CD8-positive, alpha-beta memory T cell (primary cell): ENCODE data around the gene CCBE1. TPM values are rescaled to one million over a fixed set of nuclear protein-coding genes. Genes with fewer than 3 reads are reported as not detected.
"Not testable (repeated sequence)": the region's sequence is repeated elsewhere in the genome, so short reads cannot be mapped to it uniquely, and the experiment has no call there.

ENCODE experiments used
- CTCF ChIA-PET: fragments of 350-600 bp; sonication (Branson Sonifier 250); formaldehyde crosslinking; loops from one replicate; lab custom pipeline; 2021; ENCODE audit warnings: antibody characterized with exemption; lab: Charles Lee
- POLR2A ChIA-PET: fragments of 350-600 bp; sonication (Branson Sonifier 250); formaldehyde crosslinking; loops from one replicate; lab custom pipeline; 2021; ENCODE audit warnings: antibody characterized with exemption; lab: Charles Lee
- DNase-seq, 5 donors: peaks; one replicate each; pipeline versions ENCODE4 v3.0.0 to v3.0.0-alpha.2; 2020 to 2022; ENCODE audit warnings: mixed read lengths in 1 of 5
- H3K27ac ChIP-seq: one replicate; pipeline ENCODE4 v1.7.0; 2013; ENCODE audit warnings: low read depth, mild to moderate bottlenecking, low read length, moderate library complexity
- H3K27me3 ChIP-seq: 2 replicates; pipeline ENCODE4 v1.7.0; 2013; ENCODE audit warnings: low read length, mild to moderate bottlenecking; ENCODE audit not compliant: insufficient read depth, poor library complexity, severe bottlenecking
- H3K36me3 ChIP-seq: 2 replicates; pipeline ENCODE4 v1.7.0; 2013; ENCODE audit warnings: mild to moderate bottlenecking, low read length, moderate library complexity; ENCODE audit not compliant: insufficient read depth
- H3K4me1 ChIP-seq: 2 replicates; pipeline ENCODE4 v1.7.0; 2013; ENCODE audit warnings: mild to moderate bottlenecking, low read length, moderate library complexity; ENCODE audit not compliant: insufficient read depth
- H3K4me3 ChIP-seq: 2 replicates; pipeline ENCODE4 v1.7.0; 2013; ENCODE audit warnings: mild to moderate bottlenecking, low read length
- H3K9me3 ChIP-seq: 2 replicates; pipeline ENCODE4 v1.7.0; 2013; ENCODE audit warnings: mild to moderate bottlenecking, low read length
- H3K27ac Mint-ChIP-seq, 8 donors: one replicate each; pipeline ENCODE4 v1.8.0; 2020 to 2021; ENCODE audit warnings: mixed read lengths in 8 of 8, mild to moderate bottlenecking in 6 of 8, inconsistent platforms in 3 of 8, moderate library complexity in 3 of 8
- H3K27me3 Mint-ChIP-seq, 2 donors: one replicate each; pipeline ENCODE4 v1.8.0; 2020 to 2021; ENCODE audit warnings: mixed read lengths in 2 of 2, mild to moderate bottlenecking in 1 of 2, moderate library complexity in 1 of 2
- H3K36me3 Mint-ChIP-seq, 3 donors: one replicate each; pipeline ENCODE4 v1.8.0; 2020 to 2021; ENCODE audit warnings: mixed read lengths in 3 of 3, inconsistent platforms in 1 of 3, mild to moderate bottlenecking in 1 of 3
- H3K4me1 Mint-ChIP-seq, 3 donors: one replicate each; pipeline ENCODE4 v1.8.0; 2020 to 2021; ENCODE audit warnings: mixed read lengths in 3 of 3, inconsistent platforms in 1 of 3, mild to moderate bottlenecking in 1 of 3
- H3K4me3 Mint-ChIP-seq, 7 donors: one replicate each; pipeline ENCODE4 v1.8.0; 2020 to 2021; ENCODE audit warnings: mixed read lengths in 7 of 7, mild to moderate bottlenecking in 6 of 7, moderate library complexity in 4 of 7, inconsistent platforms in 2 of 7
- H3K9me3 Mint-ChIP-seq, 5 donors: one replicate each; pipeline ENCODE4 v1.8.0; 2020 to 2022; ENCODE audit warnings: mixed read lengths in 5 of 5, mild to moderate bottlenecking in 3 of 5, moderate library complexity in 2 of 5, inconsistent platforms in 1 of 5
- polyA plus RNA-seq: library from polyadenylated mRNA; unstranded; fragments of 300-500 nt; fragmentation: Illumina TruSeq; gene quantifications from one replicate; pipeline ENCODE4 v1.2.3, GENCODE V29; 2021
- total RNA-seq, 2 experiments: library from RNA; stranded (reverse); gene quantifications; one replicate each; pipeline ENCODE4 v1.2.3, GENCODE V29; 2021

Gene CCBE1
- total RNA-seq = not detected
- not detected for polyA plus RNA-seq

- peaks cover 39 to 54% of the 10 kb centered on the region in 2 donors for H3K27me3 Mint-ChIP-seq
- DNase-seq = peak in 1 of 5 donors; percentile 6
- Histone ChIP-seq H3K36me3 (no peaks in the 10 kb centered on the region), H3K4me1 (no peaks in the 10 kb centered on the region), H3K4me3 (no peak within 1 kb of the TSS), H3K27ac (no peak within 1 kb of the TSS), H3K27me3 (peaks cover 6% of the 10 kb centered on the region), H3K9me3 (no peaks in the 10 kb centered on the region)
- H3K9me3 Mint-ChIP-seq = peaks cover 0 to 8% (median 0%) of the 10 kb centered on the region in 5 donors
- CTCF ChIA-PET = no interaction called here
- H3K27ac Mint-ChIP-seq = peak within 1 kb of the TSS in 1 of 8 donors; percentile 6
- peak within 1 kb of the TSS in 2 of 7 donors; percentile 12 to 35 for H3K4me3 Mint-ChIP-seq
- POLR2A ChIA-PET = no interaction called here
- H3K36me3 Mint-ChIP-seq = no peaks in the 10 kb centered on the region
- H3K4me1 Mint-ChIP-seq = peaks cover 5 to 14% (median 5%) of the 10 kb centered on the region in 3 donors
Measured at GRCh38 chr18:59697236-59697932, at the start of gene CCBE1. Gene CCBE1 (minus strand): TSS chr18:59697423.

DNA sequence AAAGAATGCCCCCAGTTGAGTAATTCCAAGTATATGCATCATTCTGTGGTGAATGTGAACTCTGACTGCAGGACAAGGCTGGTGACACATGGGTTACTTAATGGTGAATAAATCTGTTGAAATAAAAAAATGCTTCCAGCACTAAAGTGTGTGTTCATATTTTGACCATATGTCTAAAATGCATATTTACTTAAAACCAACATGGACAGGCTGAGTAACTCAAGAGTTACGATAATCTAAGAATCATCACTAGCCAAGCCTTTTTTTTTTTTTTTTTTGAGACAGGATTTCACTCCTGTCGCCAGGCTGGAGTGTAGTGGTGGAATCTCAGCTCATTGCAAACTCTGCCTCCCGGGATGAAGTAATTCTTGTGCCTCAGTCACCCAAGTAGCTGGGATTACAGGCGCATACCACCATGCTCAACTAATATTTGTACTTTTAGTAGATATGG lies 47.1 kb upstream of the CCBE1 start:
- no peak overlapping the region for H3K27ac ChIP-seq
- ChIA-PET POLR2A (no interaction called here), CTCF (no interaction called here)
- no peaks in the 10 kb centered on the region for H3K36me3 ChIP-seq
- Mint-ChIP-seq H3K36me3 (no peaks in the 10 kb centered on the region), H3K27ac (no peak overlapping the region), H3K27me3 (peaks cover 5 to 13% of the 10 kb centered on the region in 2 donors), H3K4me1 (no peaks in the 10 kb centered on the region), H3K9me3 (peaks cover 0 to 3% (median 0%) of the 10 kb centered on the region in 5 donors), H3K4me3 (no peak overlapping the region)
- H3K9me3 ChIP-seq = no peaks in the 10 kb centered on the region
- no peak overlapping the region for H3K4me3 ChIP-seq
- H3K27me3 ChIP-seq = no peaks in the 10 kb centered on the region
- DNase-seq = no peak
- H3K4me1 ChIP-seq = no peaks in the 10 kb centered on the region

DNA sequence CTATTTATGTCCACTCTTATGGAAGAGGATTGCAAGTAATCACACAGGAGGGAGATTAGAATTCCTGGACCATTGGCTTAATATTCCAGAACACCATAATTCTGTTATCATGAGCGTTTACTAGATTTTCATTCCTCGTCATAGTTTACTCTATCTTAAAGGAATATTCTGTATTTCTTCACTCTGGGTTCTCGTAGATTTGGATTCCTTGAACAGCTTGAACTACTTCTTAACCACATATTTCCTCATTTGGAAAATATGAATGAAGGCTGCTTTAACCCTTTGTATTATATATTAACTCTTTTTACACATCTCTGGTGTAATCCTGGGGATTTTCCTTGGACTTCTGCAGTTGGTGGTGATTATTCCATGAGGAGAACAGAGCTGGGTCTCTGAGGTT lies 46.3 kb upstream of the CCBE1 start:
- Mint-ChIP-seq H3K9me3 (peaks cover 0 to 5% (median 1%) of the 10 kb centered on the region in 5 donors), H3K4me3 (no peak overlapping the region), H3K4me1 (no peaks in the 10 kb centered on the region), H3K27ac (no peak overlapping the region), H3K36me3 (no peaks in the 10 kb centered on the region), H3K27me3 (peaks cover 5 to 7% of the 10 kb centered on the region in 2 donors)
- POLR2A ChIA-PET = no interaction called here
- Histone ChIP-seq H3K4me3 (no peak overlapping the region), H3K9me3 (no peaks in the 10 kb centered on the region), H3K4me1 (no peaks in the 10 kb centered on the region), H3K27me3 (no peaks in the 10 kb centered on the region), H3K36me3 (no peaks in the 10 kb centered on the region), H3K27ac (no peak overlapping the region)
- DNase-seq = no peak
- CTCF ChIA-PET = no interaction called here

GRCh38 chr18:59742325-59743111 lies 45.3 kb upstream of the CCBE1 start:
- DNase-seq = no peak

DNA sequence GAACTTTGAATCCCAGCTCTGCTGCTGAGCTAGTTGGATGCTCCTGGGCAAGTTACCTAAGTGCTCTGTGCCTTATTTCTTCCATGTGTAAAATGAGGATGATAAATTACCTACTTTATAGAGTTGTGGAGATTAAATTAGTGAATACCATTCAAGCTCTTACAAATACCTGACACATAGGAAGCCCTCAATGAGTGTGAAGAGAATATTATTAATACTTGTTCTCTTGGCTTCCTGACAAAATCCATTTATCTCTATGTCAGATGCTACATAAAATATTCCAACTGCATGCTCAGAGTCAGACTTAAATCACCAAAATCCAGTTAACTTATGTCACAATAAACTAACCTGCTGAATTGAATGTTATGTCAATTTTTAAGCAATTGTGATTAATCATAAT lies 42.9 kb upstream of the CCBE1 start:
- Histone ChIP-seq H3K27me3 (no peaks in the 10 kb centered on the region), H3K36me3 (no peaks in the 10 kb centered on the region), H3K4me1 (no peaks in the 10 kb centered on the region), H3K9me3 (no peaks in the 10 kb centered on the region), H3K4me3 (no peak overlapping the region), H3K27ac (no peak overlapping the region)
- POLR2A ChIA-PET = no interaction called here
- H3K27ac Mint-ChIP-seq = no peak overlapping the region
- DNase-seq = no peak
- H3K4me1 Mint-ChIP-seq = no peaks in the 10 kb centered on the region
- CTCF ChIA-PET = no interaction called here
- peaks cover 0 to 8% (median 0%) of the 10 kb centered on the region in 5 donors for H3K9me3 Mint-ChIP-seq
- no peaks in the 10 kb centered on the region for H3K36me3 Mint-ChIP-seq
- no peak overlapping the region for H3K4me3 Mint-ChIP-seq
- peaks cover under 1 to 3% of the 10 kb centered on the region in 2 donors for H3K27me3 Mint-ChIP-seq

More at GRCh38 chr18:59742325-59743111, 45.3 kb upstream of the CCBE1 start:
- ChIA-PET CTCF (no interaction called here), POLR2A (no interaction called here)
- Histone ChIP-seq H3K27me3 (no peaks in the 10 kb centered on the region), H3K36me3 (no peaks in the 10 kb centered on the region), H3K9me3 (no peaks in the 10 kb centered on the region), H3K27ac (no peak overlapping the region), H3K4me3 (no peak overlapping the region), H3K4me1 (no peaks in the 10 kb centered on the region)
- H3K4me3 Mint-ChIP-seq = no peak overlapping the region
- H3K27ac Mint-ChIP-seq = no peak overlapping the region
- peaks cover 0 to under 1% of the 10 kb centered on the region in 2 donors for H3K27me3 Mint-ChIP-seq
- H3K9me3 Mint-ChIP-seq = peaks cover 0 to 8% (median 0%) of the 10 kb centered on the region in 5 donors
- no peaks in the 10 kb centered on the region for H3K36me3 Mint-ChIP-seq
- no peaks in the 10 kb centered on the region for H3K4me1 Mint-ChIP-seq

DNA sequence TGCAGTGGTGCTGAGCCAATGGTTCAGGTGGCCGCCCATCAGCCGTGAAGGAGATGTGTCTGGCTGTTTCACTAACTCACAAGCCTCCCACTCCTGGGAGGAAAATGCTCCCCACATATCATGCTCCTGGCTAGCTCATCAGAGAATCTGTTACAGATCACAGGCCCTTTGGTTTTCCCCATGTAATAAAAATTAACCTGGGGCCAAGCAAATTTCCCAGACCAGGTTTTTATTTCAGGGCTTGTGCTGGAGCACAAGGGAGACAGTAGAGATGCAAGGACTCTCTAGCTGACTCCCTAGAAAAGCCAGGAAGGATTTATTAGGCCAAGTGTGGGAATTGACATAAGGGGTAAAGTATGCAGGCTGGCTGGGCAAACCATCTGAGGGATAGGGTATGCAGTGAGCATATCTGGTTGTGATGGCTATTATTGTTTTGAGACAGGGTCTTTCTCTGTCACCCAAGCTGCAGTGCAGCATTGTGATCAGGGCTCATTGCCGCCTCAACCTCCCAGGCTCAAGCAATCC lies 40.6 kb upstream of the CCBE1 start:
- Mint-ChIP-seq H3K4me3 (no peak overlapping the region), H3K27me3 (peaks cover 6 to 8% of the 10 kb centered on the region in 2 donors), H3K9me3 (peaks cover 0 to 8% (median 0%) of the 10 kb centered on the region in 5 donors), H3K27ac (no peak overlapping the region), H3K4me1 (no peaks in the 10 kb centered on the region), H3K36me3 (no peaks in the 10 kb centered on the region)
- H3K27ac ChIP-seq = no peak overlapping the region
- H3K27me3 ChIP-seq = no peaks in the 10 kb centered on the region
- no peaks in the 10 kb centered on the region for H3K4me1 ChIP-seq
- CTCF ChIA-PET = no interaction called here
- H3K9me3 ChIP-seq = no peaks in the 10 kb centered on the region
- DNase-seq = no peak
- H3K4me3 ChIP-seq = no peak overlapping the region
- H3K36me3 ChIP-seq = no peaks in the 10 kb centered on the region
- POLR2A ChIA-PET = no interaction called here

DNA sequence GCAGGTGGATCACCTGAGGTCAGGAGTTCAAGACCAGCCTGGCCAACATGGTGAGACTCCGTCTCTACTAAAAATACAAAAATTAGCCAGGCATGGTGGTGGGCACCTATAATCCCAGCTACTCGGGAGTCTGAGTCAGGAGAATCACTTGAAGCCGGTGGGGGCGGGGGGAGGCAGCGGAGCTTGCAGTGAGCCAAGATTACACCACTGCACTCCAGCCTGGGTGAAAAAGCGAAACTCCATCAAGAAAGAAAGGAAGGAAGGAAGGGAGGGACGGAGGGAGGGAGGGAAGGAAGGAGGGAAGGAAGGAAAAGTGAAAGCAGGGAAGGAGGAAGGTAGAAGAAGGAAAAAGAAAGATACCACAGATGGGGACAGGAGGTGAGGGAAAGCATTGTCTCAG lies 40.1 kb upstream of the CCBE1 start:
- H3K4me1 ChIP-seq, H3K9me3 ChIP-seq, H3K27me3 ChIP-seq, H3K4me3 ChIP-seq, H3K9me3 Mint-ChIP-seq, H3K27me3 Mint-ChIP-seq, POLR2A ChIA-PET, H3K4me1 Mint-ChIP-seq, H3K27ac ChIP-seq, H3K27ac Mint-ChIP-seq, H3K4me3 Mint-ChIP-seq, H3K36me3 Mint-ChIP-seq, H3K36me3 ChIP-seq, DNase-seq: not testable (repeated sequence)
- CTCF ChIA-PET = interaction anchor here (0.7 kb wide), 1 partner anchor 1173 kb away, joined by 3 read pairs; no protein-coding TSS in a partner anchor

- Mint-ChIP-seq H3K9me3 (peaks cover 0 to 8% (median 0%) of the 10 kb centered on the region in 5 donors), H3K4me3 (no peak overlapping the region), H3K4me1 (no peaks in the 10 kb centered on the region), H3K36me3 (no peaks in the 10 kb centered on the region), H3K27ac (peak overlapping the region in 1 of 8 donors; percentile 63), H3K27me3 (peaks cover 6 to 8% of the 10 kb centered on the region in 2 donors)
- no peaks in the 10 kb centered on the region for H3K4me1 ChIP-seq
- H3K36me3 ChIP-seq = no peaks in the 10 kb centered on the region
- CTCF ChIA-PET = no interaction called here
- no peaks in the 10 kb centered on the region for H3K27me3 ChIP-seq
- no peak overlapping the region for H3K4me3 ChIP-seq
- no peak overlapping the region for H3K27ac ChIP-seq
- no peak for DNase-seq
- H3K9me3 ChIP-seq = no peaks in the 10 kb centered on the region
- POLR2A ChIA-PET = no interaction called here
Measured at GRCh38 chr18:59736061-59736460, 38.8 kb upstream of the CCBE1 start.
